Activated CD8-positive, alpha-beta memory T cell treated with anti-CD3 and anti-CD28 coated beads, Interleukin-2, amount 50 U/mL, for 1 hour (primary cell): Measurements from ENCODE around the gene HFM1.
"Not testable (repeated sequence)": the region's sequence is repeated elsewhere in the genome, so short reads cannot be mapped to it uniquely, and the experiment has no call there.

ENCODE experiments used
- DNase-seq: peaks from one replicate; pipeline ENCODE4 v3.0.0-alpha.2; 2020; ENCODE audit errors: extremely low read depth

The HFM1 gene

DNA sequence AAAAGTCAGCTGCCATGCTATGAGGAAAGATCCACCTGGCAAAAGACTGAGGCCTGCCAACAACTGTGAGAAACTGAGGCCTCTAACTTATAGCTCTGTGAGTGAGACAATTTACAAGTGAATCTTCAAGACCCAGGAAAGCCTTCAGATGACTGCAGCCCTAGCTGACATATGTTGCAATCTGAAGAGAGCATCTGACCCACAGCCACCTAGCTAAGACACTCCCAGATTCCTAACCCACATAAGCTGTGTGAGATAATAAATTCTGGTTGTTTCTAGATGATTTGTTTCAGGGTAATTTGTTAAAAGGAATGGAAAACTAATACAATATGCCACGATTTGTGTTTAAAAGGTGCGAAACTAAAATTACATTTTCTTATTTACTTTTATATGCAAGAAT lies 55.1 kb downstream of the HFM1 start:
- no peak for DNase-seq

- no peak for DNase-seq
Measured at GRCh38 chr1:91346824-91347223, 57.8 kb downstream of the HFM1 start.

GRCh38 chr1:91345395-91346005 lies 59.1 kb downstream of the HFM1 start:
- DNase-seq, result no peak

GRCh38 chr1:91338501-91338900 lies 66.1 kb downstream of the HFM1 start:
- DNase-seq, result no peak

- no peak for DNase-seq
Measured at GRCh38 chr1:91335603-91336002, 69.0 kb downstream of the HFM1 start.

GRCh38 chr1:91334856-91335255 lies 69.8 kb downstream of the HFM1 start:
- DNase-seq, result no peak

GRCh38 chr1:91325456-91325855 lies 79.2 kb downstream of the HFM1 start:
- DNase-seq, result no peak

DNA sequence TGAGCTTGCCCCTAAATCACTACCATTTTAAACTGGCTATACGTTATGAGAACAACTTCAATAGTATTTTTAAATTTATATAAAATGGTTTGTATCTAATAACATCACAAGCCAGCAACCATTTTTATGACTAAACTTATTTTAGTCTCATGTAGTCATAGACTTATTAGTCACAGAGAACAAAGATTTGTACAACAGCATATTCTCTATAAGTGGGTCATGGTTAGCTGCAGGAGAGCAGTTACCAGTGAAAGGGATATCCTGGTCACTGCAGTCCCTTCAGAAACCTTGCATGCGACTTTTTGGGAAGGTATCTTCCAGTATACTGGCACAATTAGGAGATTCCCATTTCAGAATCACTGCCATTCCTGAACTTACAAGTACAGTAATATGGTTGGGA lies 90.0 kb downstream of the HFM1 start:
- DNase-seq, result no peak

DNA sequence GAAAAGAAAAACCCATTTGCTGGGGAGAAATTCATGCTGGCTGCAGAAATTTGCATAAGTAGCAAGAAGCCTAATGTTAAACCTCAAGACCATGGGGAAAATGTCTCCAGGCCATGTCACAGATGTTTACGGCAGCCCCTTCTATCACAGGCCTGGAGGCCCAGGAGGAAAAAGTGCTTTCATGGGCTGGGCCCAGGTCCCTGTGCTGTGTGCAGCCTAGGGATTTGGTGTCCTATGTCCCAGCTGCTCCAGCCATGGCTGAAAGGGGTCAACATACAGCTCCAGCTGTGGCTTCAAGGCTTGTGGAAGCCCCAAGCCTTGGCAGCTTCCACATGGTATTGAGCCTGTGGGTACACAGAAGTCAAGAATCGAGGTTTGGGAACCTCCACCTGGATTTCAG lies 93.0 kb downstream of the HFM1 start:
- DNase-seq, result no peak

- no peak for DNase-seq
Measured at GRCh38 chr1:91308544-91308943, 96.1 kb downstream of the HFM1 start.

DNA sequence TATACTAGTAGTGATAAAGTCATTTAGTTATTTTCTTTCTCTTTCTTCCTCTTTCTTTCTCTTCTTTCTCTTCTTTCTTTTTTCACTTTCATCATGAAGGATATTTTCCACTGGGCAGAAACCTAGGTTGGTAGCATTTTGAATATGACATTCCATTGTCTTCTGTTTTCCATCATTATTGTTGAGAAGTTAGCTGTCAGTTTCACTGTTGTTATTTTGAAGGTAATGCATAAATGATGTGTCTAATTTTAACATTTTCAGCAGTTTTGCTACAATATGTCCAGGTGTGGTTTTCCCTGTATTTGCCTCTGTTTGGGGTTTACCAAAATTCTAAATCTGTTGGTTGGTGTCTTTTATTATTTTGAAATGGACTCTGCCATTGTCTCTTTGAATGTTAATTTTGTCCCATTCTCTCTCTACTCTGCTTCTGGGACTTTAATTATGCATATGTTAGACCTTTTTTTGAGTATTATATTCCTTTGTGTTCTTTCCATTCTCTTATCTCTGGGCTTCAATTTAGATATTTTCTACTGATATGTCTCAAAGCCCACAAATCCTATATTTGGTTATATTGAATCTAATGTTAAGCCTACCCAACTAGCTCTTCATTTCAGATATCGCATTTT lies 96.7 kb downstream of the HFM1 start:
- DNase-seq, result no peak

- DNase-seq, result no peak
Measured at GRCh38 chr1:91303165-91303564, 101.5 kb downstream of the HFM1 start.

GRCh38 chr1:91288843-91289553 lies 115.6 kb downstream of the HFM1 start:
- not testable (repeated sequence) for DNase-seq

- not testable (repeated sequence) for DNase-seq
Measured at GRCh38 chr1:91286962-91287317, 117.7 kb downstream of the HFM1 start.

DNA sequence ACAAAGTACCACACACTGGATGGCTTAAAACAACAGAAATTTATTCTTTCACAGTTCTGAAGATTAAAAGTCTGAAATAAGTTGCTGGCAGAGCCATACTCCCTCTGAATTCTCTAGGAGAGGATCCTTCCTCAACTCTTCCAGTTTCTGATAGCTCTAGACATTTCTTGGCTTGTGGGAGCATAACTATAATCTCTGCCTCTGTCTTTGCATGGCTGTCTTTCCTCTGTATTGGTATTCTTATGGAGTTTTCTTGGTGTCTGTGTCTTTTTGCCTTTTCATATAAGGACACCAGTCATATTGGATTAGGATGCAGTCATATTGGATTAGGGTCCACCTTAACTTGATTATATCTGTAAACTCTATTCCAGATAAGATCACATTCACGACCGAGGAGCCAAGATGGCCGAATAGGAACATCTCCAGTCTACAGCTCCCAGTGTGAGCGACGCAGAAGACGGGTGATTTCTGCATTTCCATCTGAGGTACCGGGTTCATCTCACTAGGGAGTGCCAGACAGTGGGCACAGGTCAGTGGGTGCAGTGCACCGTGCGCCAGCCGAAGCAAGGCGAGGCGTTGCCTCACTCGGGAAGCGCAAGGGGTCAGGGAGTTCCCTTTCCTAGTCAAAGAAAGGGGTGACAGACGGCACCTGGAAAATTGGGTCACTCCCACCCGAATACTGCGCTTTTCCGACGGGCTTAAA lies 118.2 kb downstream of the HFM1 start:
- not testable (repeated sequence) for DNase-seq

DNA sequence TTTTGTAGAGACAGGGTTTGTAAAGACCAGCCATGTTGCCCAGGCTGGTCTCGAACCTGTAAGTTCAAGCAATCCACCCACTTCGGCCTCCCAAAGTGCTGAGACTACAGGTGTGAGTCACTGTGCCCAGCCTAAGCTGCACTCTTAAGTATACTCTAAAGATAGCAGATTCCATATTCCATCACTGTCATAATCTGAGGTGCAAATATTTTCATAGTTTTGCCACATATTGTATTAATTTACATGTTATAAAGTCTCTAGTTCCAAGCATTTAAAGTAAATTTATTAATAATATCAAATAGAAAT lies 121.3 kb downstream of the HFM1 start:
- DNase-seq, result no peak

GRCh38 chr1:91282695-91283420 lies 121.8 kb downstream of the HFM1 start:
- no peak for DNase-seq

DNA sequence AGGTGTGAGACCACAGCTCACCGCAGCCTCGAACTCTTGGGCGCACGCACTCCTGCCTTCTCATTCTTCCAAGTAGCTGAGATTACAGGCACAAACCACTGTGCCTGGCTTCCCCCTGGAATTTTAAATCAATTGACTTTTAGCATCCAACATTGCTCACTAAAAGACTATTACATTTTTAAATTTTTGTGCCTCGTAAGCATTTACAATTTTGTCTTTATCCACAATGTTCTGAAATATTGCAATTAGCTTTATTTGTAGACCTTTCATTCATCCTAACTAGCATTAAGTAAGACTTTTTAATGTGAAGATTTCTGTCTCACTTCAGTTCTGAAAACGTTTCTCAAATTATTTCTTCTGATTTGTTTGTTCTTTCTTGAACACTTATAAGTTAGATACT lies 122.9 kb downstream of the HFM1 start:
- DNase-seq, result no peak

GRCh38 chr1:91278754-91279153 lies 125.9 kb downstream of the HFM1 start:
- no peak for DNase-seq

GRCh38 chr1:91273875-91274274 lies 130.8 kb downstream of the HFM1 start:
- no peak for DNase-seq

- no peak for DNase-seq
Measured at GRCh38 chr1:91261655-91262054, 143.0 kb downstream of the HFM1 start.

DNA sequence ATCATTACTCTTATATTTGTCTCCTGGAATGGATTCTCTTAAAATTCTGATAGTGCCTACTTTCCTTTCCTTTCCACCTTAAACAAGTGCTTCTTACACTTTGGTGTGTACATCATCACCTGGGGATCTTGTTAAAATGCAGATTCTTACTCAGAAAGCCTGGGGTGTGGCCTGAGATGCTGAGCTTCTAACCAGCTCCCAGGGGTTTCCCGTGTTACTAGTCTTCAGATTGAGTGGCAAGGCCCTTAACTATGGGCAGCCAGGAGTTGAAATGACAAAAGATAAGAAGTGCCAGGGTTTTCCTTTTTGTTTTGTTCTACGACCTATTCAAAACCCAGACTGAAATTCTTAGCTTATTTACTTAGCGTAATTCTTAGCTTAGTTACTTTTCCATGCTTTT lies 159.2 kb downstream of the HFM1 start:
- DNase-seq, result no peak
